Keratinocyte (primary cell): ENCODE measurements around the gene SCFD2.

ENCODE experiments used
- CTCF ChIP-seq, 3 experiments: IDR thresholded peaks in 1 of 3; conservative IDR thresholded peaks in 1 of 3; optimal IDR thresholded peaks in 1 of 3; 2 replicates in 2 of 3; 3 replicates in 1 of 3; pipeline versions ENCODE3 to v1.5.1; 2011; ENCODE audit warnings: low read length in 3 of 3, mild to moderate bottlenecking in 3 of 3, moderate library complexity in 2 of 3, control low read depth in 1 of 3, inconsistent platforms in 1 of 3; ENCODE audit not compliant: insufficient read depth in 2 of 3; ENCODE audit errors: extremely low read depth in 1 of 3
- EZH2 ChIP-seq: IDR thresholded peaks from one replicate; pipeline ENCODE4 v1.6.1; 2012; ENCODE audit warnings: inconsistent platforms, mild to moderate bottlenecking, low read length, moderate library complexity

DNA sequence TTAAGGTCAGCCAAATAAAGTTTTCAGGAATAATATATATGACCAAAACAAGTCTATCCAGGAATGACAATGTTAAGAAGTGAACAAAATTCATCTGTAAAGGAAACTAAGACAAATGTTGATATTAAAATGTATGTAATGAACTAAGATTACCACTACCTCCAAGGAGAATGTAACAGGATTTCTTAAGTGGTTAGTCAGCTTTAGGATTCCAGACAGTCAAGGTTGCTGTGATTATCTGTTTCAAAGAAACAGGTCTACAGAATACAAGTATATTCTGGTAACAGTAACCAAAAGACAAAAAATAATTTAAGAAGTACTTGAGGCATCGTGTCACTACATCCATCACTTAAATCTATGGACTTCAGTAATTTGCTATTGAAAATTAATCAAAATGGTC lies 172.8 kb downstream of the SCFD2 start:
- TF ChIP-seq CTCF (optimal IDR thresholded peaks at IDR 0.05 in 1 of 3, IDR thresholded peaks at IDR 0.05 in 1 of 3, conservative IDR thresholded peaks at IDR 0.05 in 1 of 3; ENCODE audit: extremely low read depth in 1 of 3, insufficient read depth in 2 of 3, low read length in 3 of 3) (no peak), EZH2 (no peak)
